Loucy (cell line): Measurements from ENCODE around the gene BCKDK.
"Not testable (repeated sequence)": the region's sequence is repeated elsewhere in the genome, so short reads cannot be mapped to it uniquely, and the experiment has no call there.

Experiments used
- H2AFZ ChIP-seq: fragments of 200-600 bp; sonication (generic); 2 replicates; pipeline ENCODE4 v1.6.0; 2016; ENCODE audit warnings: antibody characterized with exemption, mild to moderate bottlenecking, low read length, moderate library complexity
- H3F3A ChIP-seq: fragments of 200-600 bp; 2 replicates; pipeline ENCODE4 v1.6.0; 2016; ENCODE audit warnings: antibody characterized with exemption, low read depth, mild to moderate bottlenecking
- H3K27me3 ChIP-seq: fragments of 200-600 bp; sonication (generic); 2 replicates; pipeline ENCODE4 v1.6.1; 2014; ENCODE audit warnings: low read length, mild to moderate bottlenecking; ENCODE audit not compliant: insufficient read depth, poor library complexity, severe bottlenecking
- H3K36me3 ChIP-seq: fragments of 200-600 bp; sonication (generic); 2 replicates; pipeline ENCODE4 v1.6.1; 2016; ENCODE audit warnings: low read length; ENCODE audit not compliant: insufficient read depth
- H3K4me1 ChIP-seq: fragments of 200-600 bp; sonication (generic); 2 replicates; pipeline ENCODE4 v1.5.1; 2014; ENCODE audit warnings: low read length, mild to moderate bottlenecking; ENCODE audit not compliant: insufficient read depth, poor library complexity, severe bottlenecking
- H3K4me2 ChIP-seq: fragments of 200-600 bp; sonication (generic); 2 replicates; pipeline ENCODE4 v1.6.0; 2014; ENCODE audit warnings: antibody characterized with exemption, low read length, low read depth, mild to moderate bottlenecking; ENCODE audit not compliant: poor library complexity, severe bottlenecking
- H3K4me3 ChIP-seq: fragments of 200-600 bp; sonication (generic); 2 replicates; pipeline ENCODE4 v1.5.1; 2014; ENCODE audit warnings: low read length, mild to moderate bottlenecking, mixed read lengths; ENCODE audit not compliant: poor library complexity, severe bottlenecking
- H3K79me2 ChIP-seq: fragments of 200-600 bp; sonication (generic); 2 replicates; pipeline ENCODE4 v1.6.1; 2014; ENCODE audit warnings: low read length; ENCODE audit not compliant: insufficient read depth
- H3K9ac ChIP-seq: fragments of 200-600 bp; sonication (generic); 2 replicates; pipeline ENCODE4 v1.6.0; 2014; ENCODE audit warnings: mild to moderate bottlenecking, low read depth, low read length, moderate library complexity; ENCODE audit not compliant: poor library complexity, severe bottlenecking
- H3K9me2 ChIP-seq: fragments of 200-600 bp; sonication (generic); replicated peaks from 2 replicates; pipeline ENCODE4 v1.6.1; 2016; ENCODE audit warnings: low read depth, low read length, mixed read lengths
- H3K9me3 ChIP-seq: fragments of 200-600 bp; sonication (generic); 2 replicates; pipeline ENCODE4 v1.6.1; 2014; ENCODE audit warnings: mild to moderate bottlenecking, antibody characterized with exemption, low read length, low read depth; ENCODE audit not compliant: insufficient read depth
- H4K20me1 ChIP-seq: fragments of 200-600 bp; sonication (generic); 2 replicates; pipeline ENCODE4 v1.6.0; 2014; ENCODE audit warnings: antibody characterized with exemption, low read length, mild to moderate bottlenecking; ENCODE audit not compliant: insufficient read depth, poor library complexity, severe bottlenecking
- EZH2phosphoT487 ChIP-seq: fragments of 200-600 bp; IDR thresholded peaks from 2 replicates; pipeline ENCODE4 v1.6.1; 2018; ENCODE audit warnings: antibody characterized with exemption, mild to moderate bottlenecking, moderate library complexity, borderline replicate concordance
- TF ChIP-seq, protein P1 (sequence below): fragments of 200-600 bp; sonication (generic); conservative IDR thresholded peaks from 2 replicates; pipeline ENCODE4 v1.5.1; 2014; ENCODE audit warnings: mild to moderate bottlenecking, antibody characterized with exemption, low read length

BCKDK gene

DNA sequence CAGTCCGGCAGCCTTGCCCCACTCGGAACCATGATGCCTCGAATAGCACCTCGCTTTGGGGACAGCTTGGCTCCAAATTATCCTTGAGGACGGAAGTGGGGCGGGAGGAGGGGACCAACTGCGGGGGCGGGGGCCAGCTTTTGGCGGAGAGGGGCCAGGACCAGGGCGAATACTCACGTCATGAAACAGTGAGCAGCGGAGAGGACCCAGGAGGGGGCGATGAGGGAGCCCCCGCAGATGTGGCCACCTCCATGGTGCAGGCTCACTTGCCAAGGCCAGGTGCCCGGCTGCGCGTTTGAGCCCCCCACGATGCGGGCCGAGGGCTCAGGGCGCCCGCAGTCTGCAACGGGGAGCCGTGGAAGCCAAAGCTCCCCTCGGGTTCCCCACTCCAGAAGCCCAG, 40.7 kb downstream of the BCKDK start:
- no peak overlapping the region for H3K4me2 ChIP-seq
- no peak for TF ChIP-seq EZH2phosphoT487
- H3K4me3 ChIP-seq = no peak overlapping the region
- H3F3A ChIP-seq = no peaks in the 10 kb centered on the region
- H3K9me3 ChIP-seq = no peaks in the 10 kb centered on the region
- H3K9me2 ChIP-seq = no peaks in the 10 kb centered on the region
- no peaks in the 10 kb centered on the region for H3K36me3 ChIP-seq
- H2AFZ ChIP-seq = no peak overlapping the region
- H4K20me1 ChIP-seq = no peaks in the 10 kb centered on the region
- no peaks in the 10 kb centered on the region for H3K4me1 ChIP-seq
- no peaks in the 10 kb centered on the region for H3K27me3 ChIP-seq
- no peak overlapping the region for H3K9ac ChIP-seq
- H3K79me2 ChIP-seq = no peaks in the 10 kb centered on the region

DNA sequence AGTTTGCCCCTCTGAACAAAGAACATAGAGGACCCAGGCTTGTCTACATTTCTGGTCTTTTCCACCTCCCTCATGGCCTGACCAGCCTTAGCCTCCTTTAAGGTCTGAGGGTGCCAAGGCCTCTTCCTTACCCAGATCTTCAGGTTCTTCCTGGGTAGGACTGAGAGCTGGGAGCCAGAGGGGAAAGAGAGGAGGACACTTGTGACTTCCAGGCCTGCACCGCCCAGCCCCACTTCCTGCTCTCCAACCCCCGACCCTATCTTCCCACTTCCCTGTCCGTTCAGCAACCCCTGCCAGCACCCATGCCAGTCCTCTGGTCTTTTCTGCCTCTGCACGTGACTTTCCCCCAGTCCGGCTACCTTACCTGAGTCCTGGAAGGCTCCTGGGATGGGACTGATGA, 41.1 kb downstream of the BCKDK start:
- Histone ChIP-seq H3K27me3 (no peaks in the 10 kb centered on the region), H3K9me3 (no peaks in the 10 kb centered on the region), H2AFZ (0 out of 2 replicates have a peak overlapping the region, but pooled peaks have one; percentile 57), H3K4me3 (no peak overlapping the region), H3K4me2 (no peak overlapping the region), H3K79me2 (no peaks in the 10 kb centered on the region), H3K9me2 (no peaks in the 10 kb centered on the region), H3F3A (no peaks in the 10 kb centered on the region), H3K9ac (no peak overlapping the region), H3K4me1 (no peaks in the 10 kb centered on the region), H4K20me1 (no peaks in the 10 kb centered on the region), H3K36me3 (no peaks in the 10 kb centered on the region)
- TF ChIP-seq, protein P1, sequence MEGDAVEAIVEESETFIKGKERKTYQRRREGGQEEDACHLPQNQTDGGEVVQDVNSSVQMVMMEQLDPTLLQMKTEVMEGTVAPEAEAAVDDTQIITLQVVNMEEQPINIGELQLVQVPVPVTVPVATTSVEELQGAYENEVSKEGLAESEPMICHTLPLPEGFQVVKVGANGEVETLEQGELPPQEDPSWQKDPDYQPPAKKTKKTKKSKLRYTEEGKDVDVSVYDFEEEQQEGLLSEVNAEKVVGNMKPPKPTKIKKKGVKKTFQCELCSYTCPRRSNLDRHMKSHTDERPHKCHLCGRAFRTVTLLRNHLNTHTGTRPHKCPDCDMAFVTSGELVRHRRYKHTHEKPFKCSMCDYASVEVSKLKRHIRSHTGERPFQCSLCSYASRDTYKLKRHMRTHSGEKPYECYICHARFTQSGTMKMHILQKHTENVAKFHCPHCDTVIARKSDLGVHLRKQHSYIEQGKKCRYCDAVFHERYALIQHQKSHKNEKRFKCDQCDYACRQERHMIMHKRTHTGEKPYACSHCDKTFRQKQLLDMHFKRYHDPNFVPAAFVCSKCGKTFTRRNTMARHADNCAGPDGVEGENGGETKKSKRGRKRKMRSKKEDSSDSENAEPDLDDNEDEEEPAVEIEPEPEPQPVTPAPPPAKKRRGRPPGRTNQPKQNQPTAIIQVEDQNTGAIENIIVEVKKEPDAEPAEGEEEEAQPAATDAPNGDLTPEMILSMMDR = no peak
- TF ChIP-seq EZH2phosphoT487 = no peak

DNA sequence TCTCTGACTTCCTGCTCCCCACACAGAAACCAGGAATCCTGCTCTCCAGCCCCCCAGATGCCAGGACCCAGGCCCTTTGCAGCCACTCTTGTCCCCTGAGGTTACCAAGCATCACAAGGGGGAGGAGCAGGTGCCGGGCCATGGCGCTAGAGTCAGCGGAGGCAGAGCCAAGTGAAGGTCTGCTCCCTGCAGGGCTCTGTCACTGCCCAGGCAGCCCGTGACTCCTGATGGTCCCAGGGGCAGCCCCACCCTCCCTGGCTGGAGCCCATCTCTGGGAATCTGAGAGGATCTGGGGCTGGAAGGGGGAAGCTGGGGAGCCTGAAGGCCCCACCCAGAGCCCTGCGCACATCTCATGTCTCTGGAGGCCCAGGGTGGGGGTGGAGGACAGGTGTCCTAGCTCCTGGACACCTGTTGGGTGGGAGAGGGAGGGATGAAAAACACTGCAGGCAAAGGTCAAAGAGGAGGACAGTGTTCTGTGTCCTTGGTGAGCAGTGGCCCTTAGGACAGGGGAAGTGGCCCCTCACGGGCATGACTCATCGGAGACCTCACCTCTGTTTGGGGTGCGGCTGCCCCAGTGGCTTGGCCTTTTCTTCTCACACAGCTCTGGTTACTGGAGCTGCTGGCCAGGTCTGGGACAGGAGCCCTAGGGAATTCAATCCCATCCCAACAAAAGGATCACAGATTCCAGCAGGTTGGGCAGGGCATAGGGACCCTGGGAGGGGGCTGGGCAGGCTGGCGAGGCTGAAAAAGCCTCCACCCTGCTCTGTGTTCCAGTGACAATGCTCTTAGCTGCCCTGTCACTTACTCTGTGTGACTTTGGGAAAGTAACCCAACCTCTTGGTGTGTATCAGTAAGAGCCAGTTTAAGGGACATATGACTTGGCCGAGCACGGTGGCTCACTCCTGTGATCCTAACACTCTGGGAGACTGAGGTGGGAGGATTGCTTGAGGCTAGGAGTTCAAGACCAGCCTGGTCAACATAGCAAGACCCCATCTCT, 42.0 kb downstream of the BCKDK start, which contains the start of gene PRSS36:
Gene PRSS36 (minus strand): TSS at position 173 of the 997 bp plus-strand sequence. CDS start 31 bp downstream, at position 142.
- no peaks in the 10 kb centered on the region for H4K20me1 ChIP-seq
- no peak within 1 kb of the TSS for H3K9ac ChIP-seq
- H2AFZ ChIP-seq = peak within 1 kb of the TSS; percentile 57; the same call in 1 of the 2 replicates
- no peak within 1 kb of the TSS for H3K4me3 ChIP-seq
- H3K27me3 ChIP-seq = no peaks in the 10 kb centered on the region
- H3K36me3 ChIP-seq = no peaks in the 10 kb centered on the region
- no peaks in the 10 kb centered on the region for H3F3A ChIP-seq
- no peak for TF ChIP-seq EZH2phosphoT487
- TF ChIP-seq, protein P1 = no peak
- H3K4me1 ChIP-seq = no peaks in the 10 kb centered on the region
- H3K4me2 ChIP-seq = no peak within 1 kb of the TSS
- no peaks in the 10 kb centered on the region for H3K9me3 ChIP-seq
- H3K9me2 ChIP-seq = no peaks in the 10 kb centered on the region
- H3K79me2 ChIP-seq = no peaks in the 10 kb centered on the region

DNA sequence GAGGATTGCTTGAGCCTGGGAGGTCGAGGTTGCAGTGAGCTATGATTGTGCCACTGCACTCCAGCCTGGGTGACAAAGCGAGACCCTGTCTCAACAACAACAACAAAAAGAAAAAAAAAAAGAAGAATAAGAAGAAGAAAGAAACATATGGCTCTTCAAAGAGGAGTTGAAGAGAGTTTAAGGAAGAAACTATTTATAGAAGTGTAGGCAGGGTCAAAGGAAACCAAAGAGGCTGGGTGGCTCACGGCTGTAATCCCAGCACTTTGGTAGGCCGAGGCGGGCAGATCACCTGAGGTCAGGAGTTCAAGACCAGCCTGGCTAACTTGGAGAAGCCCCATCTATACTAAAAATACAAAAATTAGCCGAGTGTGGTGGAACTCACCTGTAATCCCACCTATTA, 42.8 kb downstream of the BCKDK start:
- not testable (repeated sequence) for H3K4me2 ChIP-seq, H3K9me3 ChIP-seq

More for the DNA sequence above, 42.8 kb downstream of the BCKDK start:
- H2AFZ ChIP-seq, H3K9ac ChIP-seq, H3K9me2 ChIP-seq, H3K79me2 ChIP-seq, H4K20me1 ChIP-seq, H3K27me3 ChIP-seq, H3F3A ChIP-seq, H3K4me1 ChIP-seq, H3K36me3 ChIP-seq, H3K4me3 ChIP-seq: not testable (repeated sequence)
